Effector memory CD8-positive, alpha-beta T cell (primary cell): Measurements from ENCODE around the gene MYO16.

ENCODE experiments used
- ATAC-seq: fragments of 150-1000 bp; cut with Tn5 transposase; replicated peaks from 2 replicates; pipeline ENCODE4 v1.10.0; 2021; ENCODE audit warnings: mild to moderate bottlenecking, moderate library complexity
- DNase-seq, 3 experiments: peaks; one replicate each; pipeline ENCODE4 v3.0.0; 2021
- H3K27ac Mint-ChIP-seq, 2 donors: one replicate each; pipeline ENCODE4 v1.8.0; 2022; ENCODE audit warnings: mild to moderate bottlenecking in 2 of 2, mixed read lengths in 2 of 2, moderate library complexity in 2 of 2
- H3K27me3 Mint-ChIP-seq, 2 donors: one replicate each; pipeline ENCODE4 v1.8.0; 2022; ENCODE audit warnings: mixed read lengths in 2 of 2
- H3K36me3 Mint-ChIP-seq: one replicate; pipeline ENCODE4 v1.8.0; 2022; ENCODE audit warnings: mild to moderate bottlenecking, moderate library complexity, mixed read lengths; ENCODE audit not compliant: insufficient read depth
- H3K4me1 Mint-ChIP-seq, 2 donors: one replicate each; pipeline ENCODE4 v1.8.0; 2022; ENCODE audit warnings: low read depth in 2 of 2, mixed read lengths in 2 of 2
- H3K4me3 Mint-ChIP-seq, 2 donors: one replicate each; pipeline ENCODE4 v1.8.0; 2022; ENCODE audit warnings: mild to moderate bottlenecking in 2 of 2, mixed read lengths in 2 of 2, moderate library complexity in 2 of 2
- H3K9me3 Mint-ChIP-seq, 2 donors: one replicate each; pipeline ENCODE4 v1.8.0; 2022; ENCODE audit warnings: mixed read lengths in 2 of 2

MYO16 gene

GRCh38 chr13:109243311-109243951 is 614.0 kb downstream of the MYO16 start:
- no peak for ATAC-seq
- Mint-ChIP-seq H3K9me3 (peaks cover 0 to 4% of the 10 kb centered on the region in 2 donors), H3K27me3 (no peaks in the 10 kb centered on the region), H3K4me1 (no peaks in the 10 kb centered on the region), H3K36me3 (no peaks in the 10 kb centered on the region), H3K4me3 (no peak overlapping the region), H3K27ac (no peak overlapping the region)
- no peak for DNase-seq

- ATAC-seq (no peak), DNase-seq (no peak)
- Mint-ChIP-seq H3K4me1 (no peaks in the 10 kb centered on the region), H3K4me3 (no peak overlapping the region), H3K27me3 (no peaks in the 10 kb centered on the region), H3K27ac (no peak overlapping the region), H3K36me3 (no peaks in the 10 kb centered on the region), H3K9me3 (peaks cover 0 to 4% of the 10 kb centered on the region in 2 donors)
Observed at GRCh38 chr13:109244566-109244965, 615.2 kb downstream of the MYO16 start.

GRCh38 chr13:109246001-109246400 is 616.6 kb downstream of the MYO16 start:
- Mint-ChIP-seq H3K27me3 (no peaks in the 10 kb centered on the region), H3K9me3 (peaks cover 0 to 2% of the 10 kb centered on the region in 2 donors), H3K36me3 (no peaks in the 10 kb centered on the region), H3K27ac (no peak overlapping the region), H3K4me1 (no peaks in the 10 kb centered on the region), H3K4me3 (no peak overlapping the region)
- DNase-seq, result no peak
- ATAC-seq, result no peak

DNA sequence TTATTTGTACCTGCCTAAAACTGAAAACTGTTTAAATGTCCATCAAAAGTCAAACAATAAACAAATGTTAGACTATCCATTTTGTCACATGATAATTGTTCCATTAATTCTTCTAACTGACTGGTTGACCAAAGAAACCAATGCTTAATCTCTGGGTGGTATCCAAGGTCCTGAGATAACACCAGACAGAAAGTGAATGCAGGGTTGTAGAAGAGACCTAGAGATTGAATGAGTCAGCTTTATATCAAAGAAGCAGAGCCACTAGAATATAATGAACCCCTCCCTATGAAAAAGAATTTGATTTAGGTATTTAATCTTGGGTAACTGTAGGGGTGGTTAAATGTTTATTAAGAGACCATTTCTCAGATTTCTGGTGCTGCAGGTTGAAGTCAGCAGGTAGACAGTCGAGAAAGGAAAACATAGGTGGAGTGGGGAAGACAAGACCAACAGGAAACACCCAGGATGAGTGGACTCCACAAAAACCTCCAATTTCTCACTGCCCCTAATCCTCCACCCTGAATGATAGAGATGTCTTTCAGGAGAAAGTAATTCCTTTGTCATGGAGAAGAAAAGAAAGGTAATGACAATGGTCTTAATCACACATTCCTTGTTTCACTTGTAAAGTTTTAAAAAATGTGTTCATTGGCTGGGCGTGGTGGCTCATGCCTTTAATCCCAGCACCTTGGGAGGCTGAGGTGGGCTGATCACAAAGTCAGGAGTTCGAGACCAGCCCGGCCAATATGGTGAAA is 620.5 kb downstream of the MYO16 start:
- Mint-ChIP-seq H3K36me3 (no peaks in the 10 kb centered on the region), H3K27ac (no peak overlapping the region), H3K4me1 (no peaks in the 10 kb centered on the region), H3K27me3 (no peaks in the 10 kb centered on the region), H3K4me3 (no peak overlapping the region), H3K9me3 (peaks cover 0 to 6% of the 10 kb centered on the region in 2 donors)
- no peak for ATAC-seq
- no peak for DNase-seq

DNA sequence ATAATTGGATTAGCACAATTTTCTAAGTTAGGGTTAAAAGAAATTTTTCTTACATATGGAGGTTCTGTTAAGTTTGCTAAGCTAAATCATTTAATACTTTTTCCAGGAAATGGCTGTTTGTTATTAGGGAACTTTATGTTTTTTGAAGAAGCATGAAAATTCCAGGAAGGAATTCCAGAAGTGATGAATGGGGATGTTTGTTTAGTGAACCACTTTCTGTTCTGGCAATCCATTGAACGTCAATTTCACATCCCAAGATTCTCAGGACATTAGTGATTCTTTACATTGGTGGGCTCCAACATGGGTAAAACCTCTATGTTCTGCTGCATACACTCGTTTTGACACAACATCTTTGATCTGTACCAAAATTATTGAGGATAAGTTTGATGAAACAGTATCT is 622.5 kb downstream of the MYO16 start:
- H3K27me3 Mint-ChIP-seq, result no peaks in the 10 kb centered on the region
- H3K4me3 Mint-ChIP-seq, result no peak overlapping the region
- H3K36me3 Mint-ChIP-seq, result no peaks in the 10 kb centered on the region
- no peak for DNase-seq
- no peaks in the 10 kb centered on the region for H3K4me1 Mint-ChIP-seq
- H3K27ac Mint-ChIP-seq, result no peak overlapping the region
- ATAC-seq, result no peak
- H3K9me3 Mint-ChIP-seq, result peaks cover 0 to 6% of the 10 kb centered on the region in 2 donors

GRCh38 chr13:109253316-109253715 is 623.9 kb downstream of the MYO16 start:
- ATAC-seq, result no peak
- no peaks in the 10 kb centered on the region for H3K4me1 Mint-ChIP-seq
- H3K27ac Mint-ChIP-seq, result no peak overlapping the region
- H3K4me3 Mint-ChIP-seq, result no peak overlapping the region
- DNase-seq, result no peak
- peaks cover 0 to 6% of the 10 kb centered on the region in 2 donors for H3K9me3 Mint-ChIP-seq
- H3K27me3 Mint-ChIP-seq, result no peaks in the 10 kb centered on the region
- no peaks in the 10 kb centered on the region for H3K36me3 Mint-ChIP-seq

DNA sequence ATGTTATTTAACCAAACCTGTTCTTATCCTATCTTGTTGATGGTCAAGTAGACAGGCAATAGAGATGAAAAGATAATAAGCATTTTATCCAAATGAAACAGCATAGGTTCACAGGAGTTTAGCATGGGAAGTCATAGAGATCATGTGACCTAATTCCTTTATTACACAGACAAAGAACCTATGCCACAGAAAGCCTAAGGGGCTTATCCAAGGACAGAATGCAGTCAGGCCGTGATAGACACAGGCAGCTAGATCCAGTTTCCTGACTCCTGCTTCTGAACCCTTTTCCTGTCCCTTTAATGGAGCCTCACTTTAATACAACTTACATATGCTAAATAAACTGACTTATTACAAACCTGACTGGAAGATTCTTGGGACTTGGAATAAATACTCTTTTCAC is 624.9 kb downstream of the MYO16 start:
- Mint-ChIP-seq H3K27me3 (no peaks in the 10 kb centered on the region), H3K36me3 (no peaks in the 10 kb centered on the region), H3K4me3 (no peak overlapping the region), H3K9me3 (peaks cover 0 to 6% of the 10 kb centered on the region in 2 donors), H3K4me1 (no peaks in the 10 kb centered on the region), H3K27ac (no peak overlapping the region)
- ATAC-seq (no peak), DNase-seq (no peak)

GRCh38 chr13:109255141-109255856 is 625.9 kb downstream of the MYO16 start:
- Mint-ChIP-seq H3K4me1 (no peaks in the 10 kb centered on the region), H3K27ac (no peak overlapping the region), H3K9me3 (peaks cover 0 to 6% of the 10 kb centered on the region in 2 donors), H3K4me3 (no peak overlapping the region), H3K36me3 (no peaks in the 10 kb centered on the region), H3K27me3 (no peaks in the 10 kb centered on the region)
- ATAC-seq (no peak), DNase-seq (no peak)

GRCh38 chr13:109256866-109257760 is 627.7 kb downstream of the MYO16 start:
- no peak for DNase-seq
- Mint-ChIP-seq H3K4me3 (no peak overlapping the region), H3K27me3 (no peaks in the 10 kb centered on the region), H3K9me3 (peaks cover 0 to 6% of the 10 kb centered on the region in 2 donors), H3K27ac (no peak overlapping the region), H3K4me1 (no peaks in the 10 kb centered on the region), H3K36me3 (no peaks in the 10 kb centered on the region)
- ATAC-seq, result no peak
